ENCODE results near the gene KCTD14. TPM values are rescaled to one million over a fixed set of nuclear protein-coding genes. Genes with fewer than 3 reads are reported as not detected.

Gene KCTD14
- total RNA-seq, 1 experiment from 2014 or later: 12.6 TPM

- POLR2A ChIA-PET: interaction anchor here (0.6 kb wide), 1 partner anchor 14 kb away, joined by 4 read pairs; no protein-coding TSS in a partner anchor
- H3K36me3 Mint-ChIP-seq: no peaks in the 10 kb centered on the region
- DNase-seq (ENCODE audit: low spot score) (no peak), ATAC-seq (no peak)
- CTCF ChIA-PET: interaction anchor here (0.8 kb wide), 1 partner anchor 12 kb away, joined by 4 read pairs; no protein-coding TSS in a partner anchor
- H3K27me3 Mint-ChIP-seq (ENCODE audit: low read depth): no peaks in the 10 kb centered on the region
- no peak overlapping the region for H3K27ac Mint-ChIP-seq
- H3K4me1 Mint-ChIP-seq: no peaks in the 10 kb centered on the region
- no peak overlapping the region for H3K4me3 Mint-ChIP-seq
- H3K9me3 Mint-ChIP-seq: no peaks in the 10 kb centered on the region
- TF ChIP-seq SMAD3 (CRISPR knock-in tag; IDR thresholded peaks at IDR 0.05; ENCODE audit: borderline replicate concordance): no peak
- TF ChIP-seq, protein P1, sequence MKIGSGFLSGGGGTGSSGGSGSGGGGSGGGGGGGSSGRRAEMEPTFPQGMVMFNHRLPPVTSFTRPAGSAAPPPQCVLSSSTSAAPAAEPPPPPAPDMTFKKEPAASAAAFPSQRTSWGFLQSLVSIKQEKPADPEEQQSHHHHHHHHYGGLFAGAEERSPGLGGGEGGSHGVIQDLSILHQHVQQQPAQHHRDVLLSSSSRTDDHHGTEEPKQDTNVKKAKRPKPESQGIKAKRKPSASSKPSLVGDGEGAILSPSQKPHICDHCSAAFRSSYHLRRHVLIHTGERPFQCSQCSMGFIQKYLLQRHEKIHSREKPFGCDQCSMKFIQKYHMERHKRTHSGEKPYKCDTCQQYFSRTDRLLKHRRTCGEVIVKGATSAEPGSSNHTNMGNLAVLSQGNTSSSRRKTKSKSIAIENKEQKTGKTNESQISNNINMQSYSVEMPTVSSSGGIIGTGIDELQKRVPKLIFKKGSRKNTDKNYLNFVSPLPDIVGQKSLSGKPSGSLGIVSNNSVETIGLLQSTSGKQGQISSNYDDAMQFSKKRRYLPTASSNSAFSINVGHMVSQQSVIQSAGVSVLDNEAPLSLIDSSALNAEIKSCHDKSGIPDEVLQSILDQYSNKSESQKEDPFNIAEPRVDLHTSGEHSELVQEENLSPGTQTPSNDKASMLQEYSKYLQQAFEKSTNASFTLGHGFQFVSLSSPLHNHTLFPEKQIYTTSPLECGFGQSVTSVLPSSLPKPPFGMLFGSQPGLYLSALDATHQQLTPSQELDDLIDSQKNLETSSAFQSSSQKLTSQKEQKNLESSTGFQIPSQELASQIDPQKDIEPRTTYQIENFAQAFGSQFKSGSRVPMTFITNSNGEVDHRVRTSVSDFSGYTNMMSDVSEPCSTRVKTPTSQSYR (CRISPR knock-in tag; IDR thresholded peaks at IDR 0.05): no peak
- TF ChIP-seq SMAD4 (CRISPR knock-in tag; IDR thresholded peaks at IDR 0.05): no peak
- TF ChIP-seq ARID4B (CRISPR knock-in tag; IDR thresholded peaks at IDR 0.05; ENCODE audit: borderline replicate concordance): no peak
- no peak for TF ChIP-seq CREM (CRISPR knock-in tag; IDR thresholded peaks at IDR 0.05)
- TF ChIP-seq NR3C1 (CRISPR knock-in tag; conservative IDR thresholded peaks at IDR 0.05; ENCODE audit: low read depth): no peak
- no peak for TF ChIP-seq FOXK1 (CRISPR knock-in tag; IDR thresholded peaks at IDR 0.05)
- TF ChIP-seq, protein P2, sequence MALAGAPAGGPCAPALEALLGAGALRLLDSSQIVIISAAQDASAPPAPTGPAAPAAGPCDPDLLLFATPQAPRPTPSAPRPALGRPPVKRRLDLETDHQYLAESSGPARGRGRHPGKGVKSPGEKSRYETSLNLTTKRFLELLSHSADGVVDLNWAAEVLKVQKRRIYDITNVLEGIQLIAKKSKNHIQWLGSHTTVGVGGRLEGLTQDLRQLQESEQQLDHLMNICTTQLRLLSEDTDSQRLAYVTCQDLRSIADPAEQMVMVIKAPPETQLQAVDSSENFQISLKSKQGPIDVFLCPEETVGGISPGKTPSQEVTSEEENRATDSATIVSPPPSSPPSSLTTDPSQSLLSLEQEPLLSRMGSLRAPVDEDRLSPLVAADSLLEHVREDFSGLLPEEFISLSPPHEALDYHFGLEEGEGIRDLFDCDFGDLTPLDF (CRISPR knock-in tag; IDR thresholded peaks at IDR 0.05): no peak
- TF ChIP-seq SP1 (CRISPR knock-in tag; conservative IDR thresholded peaks at IDR 0.05): no peak
- no peak for TF ChIP-seq FOXP4 (CRISPR knock-in tag; IDR thresholded peaks at IDR 0.05)
- TF ChIP-seq MYBL2 (CRISPR knock-in tag; IDR thresholded peaks at IDR 0.05): no peak
- TF ChIP-seq, protein P3, sequence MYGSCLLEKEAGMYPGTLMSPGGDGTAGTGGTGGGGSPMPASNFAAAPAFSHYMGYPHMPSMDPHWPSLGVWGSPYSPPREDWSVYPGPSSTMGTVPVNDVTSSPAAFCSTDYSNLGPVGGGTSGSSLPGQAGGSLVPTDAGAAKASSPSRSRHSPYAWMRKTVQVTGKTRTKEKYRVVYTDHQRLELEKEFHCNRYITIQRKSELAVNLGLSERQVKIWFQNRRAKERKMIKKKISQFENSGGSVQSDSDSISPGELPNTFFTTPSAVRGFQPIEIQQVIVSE (CRISPR knock-in tag; IDR thresholded peaks at IDR 0.05; ENCODE audit: borderline replicate concordance): no peak
Measured at GRCh38 chr11:78057462-78058055, 34.5 kb upstream of the KCTD14 start.

- Mint-ChIP-seq H3K27me3 (ENCODE audit: low read depth) (no peaks in the 10 kb centered on the region), H3K27ac (no peak overlapping the region), H3K36me3 (no peaks in the 10 kb centered on the region), H3K9me3 (no peaks in the 10 kb centered on the region), H3K4me3 (no peak overlapping the region), H3K4me1 (peaks cover 3% of the 10 kb centered on the region)
- DNase-seq (ENCODE audit: low spot score): no peak
- ATAC-seq: no peak
- POLR2A ChIA-PET: no interaction called here
- CTCF ChIA-PET: interaction anchor here (3.2 kb wide), 1 partner anchor 10 kb away, joined by 12 read pairs; no protein-coding TSS in a partner anchor
- TF ChIP-seq ZBTB21 (CRISPR knock-in tag; IDR thresholded peaks at IDR 0.05; ENCODE audit: borderline replicate concordance): no peak
Measured at GRCh38 chr11:78056093-78056492, 33.0 kb upstream of the KCTD14 start.

Data from WTC11 (cell line).